HFF-Myc (cell line): ENCODE results near the gene HOXD11.

ENCODE experiments used
- DNase-seq: peaks from one replicate; pipeline ENCODE4 v3.0.0-alpha.2; 2011; ENCODE audit warnings: low read depth; ENCODE audit errors: extremely low read depth
- H3K4me3 ChIP-seq: replicated peaks from 2 replicates; pipeline ENCODE4 v1.5.1; 2011; ENCODE audit warnings: low read depth, mild to moderate bottlenecking, control low read depth, low read length
- CTCF ChIP-seq: IDR thresholded peaks from 2 replicates; pipeline ENCODE4 v1.5.1; 2012; ENCODE audit warnings: mild to moderate bottlenecking, low read depth, low read length, control low read depth; ENCODE audit errors: missing control alignments

HOXD11 gene

GRCh38 chr2:176114930-176115625, 8.0 kb downstream of the HOXD11 start:
- TF ChIP-seq CTCF: no peak
- no peak for DNase-seq
- H3K4me3 ChIP-seq: no peak overlapping the region

- H3K4me3 ChIP-seq: no peak within 1 kb of the TSS
- no peak for DNase-seq
- TF ChIP-seq CTCF: no peak
Observed at GRCh38 chr2:176115883-176116813, 9.1 kb downstream of the HOXD11 start, which contains the start of gene HOXD10. Gene HOXD10 (plus strand): TSS chr2:176116778. CDS start chr2:176116834, 56 bp downstream.

- DNase-seq: no peak
- no peak overlapping the region for H3K4me3 ChIP-seq
- no peak for TF ChIP-seq CTCF
Observed at GRCh38 chr2:176117162-176117822, 10.2 kb downstream of the HOXD11 start.

- no peak for TF ChIP-seq CTCF
- no peak overlapping the region for H3K4me3 ChIP-seq
- DNase-seq: no peak
Observed at GRCh38 chr2:176117823-176118371, 10.8 kb downstream of the HOXD11 start.

GRCh38 chr2:176118601-176119339, 11.7 kb downstream of the HOXD11 start:
- DNase-seq: no peak
- TF ChIP-seq CTCF: peak; percentile 40
- no peak overlapping the region for H3K4me3 ChIP-seq
